Skeletal muscle satellite cell (primary cell): ENCODE measurements around the gene ENOX1.

Source experiments
- H3K27me3 ChIP-seq: 2 replicates; pipeline ENCODE4 v1.7.0; 2013; ENCODE audit warnings: low read length; ENCODE audit not compliant: control insufficient read depth, insufficient read depth
- H3K36me3 ChIP-seq: 2 replicates; pipeline ENCODE4 v1.7.0; 2013; ENCODE audit warnings: mild to moderate bottlenecking, control low read depth, low read length; ENCODE audit not compliant: insufficient read depth
- H3K4me1 ChIP-seq: 2 replicates; pipeline ENCODE4 v1.7.0; 2013; ENCODE audit warnings: low read length; ENCODE audit not compliant: control insufficient read depth, insufficient read depth
- H3K4me2 ChIP-seq: 2 replicates; pipeline ENCODE4 v1.7.0; 2013; ENCODE audit warnings: mild to moderate bottlenecking, low read length
- H3K4me3 ChIP-seq: 2 replicates; pipeline ENCODE4 v1.7.0; 2013; ENCODE audit warnings: low read length
- H3K9ac ChIP-seq: 2 replicates; pipeline ENCODE4 v1.7.0; 2013; ENCODE audit warnings: mild to moderate bottlenecking, low read depth, low read length, moderate library complexity
- H3K9me3 ChIP-seq: replicated peaks from 2 replicates; pipeline ENCODE4 v1.7.0; 2013; ENCODE audit warnings: mild to moderate bottlenecking, control low read depth, low read length

Gene ENOX1

DNA sequence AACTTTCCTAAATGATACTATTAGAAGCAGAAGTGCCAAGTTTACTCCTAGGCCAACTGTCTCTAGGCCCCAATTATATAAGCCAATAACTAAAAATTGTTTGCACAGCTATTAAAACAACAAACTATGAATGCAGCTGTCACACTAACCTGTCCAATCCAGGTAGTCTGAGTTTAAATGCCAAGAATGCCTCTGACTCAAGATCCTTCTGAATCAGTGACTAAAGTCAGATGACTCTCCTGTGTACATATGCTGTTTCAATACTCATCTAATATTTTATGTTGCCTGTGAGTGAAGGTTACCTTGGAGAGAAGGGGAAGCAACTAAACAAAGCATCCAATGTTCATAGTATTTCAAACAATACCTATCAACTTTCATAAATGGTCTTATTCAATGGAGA, 257.0 kb downstream of the ENOX1 start:
- no peaks in the 10 kb centered on the region for H3K36me3 ChIP-seq
- H3K4me2 ChIP-seq = no peak overlapping the region
- H3K9me3 ChIP-seq = no peaks in the 10 kb centered on the region

GRCh38 chr13:43528992-43529391, 257.8 kb downstream of the ENOX1 start:
- Histone ChIP-seq H3K4me1 (no peaks in the 10 kb centered on the region), H3K36me3 (no peaks in the 10 kb centered on the region), H3K4me3 (no peak overlapping the region), H3K9ac (no peak overlapping the region), H3K27me3 (no peaks in the 10 kb centered on the region), H3K9me3 (no peaks in the 10 kb centered on the region), H3K4me2 (no peak overlapping the region)

More for the DNA sequence above, 257.0 kb downstream of the ENOX1 start:
- Histone ChIP-seq H3K4me1 (no peaks in the 10 kb centered on the region), H3K9ac (no peak overlapping the region), H3K27me3 (no peaks in the 10 kb centered on the region), H3K4me3 (no peak overlapping the region)

DNA sequence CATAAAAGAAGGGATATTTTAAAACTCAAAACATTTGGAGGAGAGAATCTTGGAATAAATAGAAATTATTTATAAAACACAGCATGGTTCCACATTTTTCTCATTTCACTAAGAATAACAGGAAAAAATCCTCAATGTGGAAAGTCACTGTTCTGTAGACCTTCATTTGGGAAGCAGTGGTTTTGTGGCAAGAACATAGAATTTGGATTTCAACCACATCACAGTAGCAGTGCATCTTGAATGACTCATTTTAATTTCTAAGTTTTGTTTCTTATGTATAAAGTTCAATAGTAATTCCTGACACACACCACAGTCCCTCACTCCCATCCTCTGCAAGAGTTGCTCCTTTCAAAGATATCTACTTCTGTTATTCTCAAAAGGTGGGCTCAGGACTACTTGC, 264.0 kb downstream of the ENOX1 start:
- no peaks in the 10 kb centered on the region for H3K4me1 ChIP-seq
- no peak overlapping the region for H3K4me2 ChIP-seq
- H3K36me3 ChIP-seq = no peaks in the 10 kb centered on the region
- no peak overlapping the region for H3K4me3 ChIP-seq
- no peaks in the 10 kb centered on the region for H3K9me3 ChIP-seq
- H3K9ac ChIP-seq = no peak overlapping the region
- H3K27me3 ChIP-seq = no peaks in the 10 kb centered on the region

DNA sequence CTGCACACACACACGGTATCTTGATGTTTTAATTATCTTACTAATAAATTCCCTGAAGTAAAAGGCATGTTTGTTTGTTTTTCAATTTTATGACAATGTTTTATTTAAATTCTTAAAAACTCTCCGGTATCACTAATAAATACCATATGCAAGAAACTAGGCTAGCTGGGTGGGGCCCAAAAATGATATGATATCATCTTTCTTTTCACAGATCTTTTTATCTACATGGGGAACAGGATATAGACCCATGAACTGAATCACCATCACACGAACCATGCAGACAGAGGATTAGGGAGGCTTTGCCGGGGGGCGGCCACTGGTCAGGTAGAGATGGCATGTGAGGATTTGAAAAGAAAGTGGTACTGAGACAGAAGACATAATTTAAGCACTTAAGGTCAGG, 266.4 kb downstream of the ENOX1 start:
- Histone ChIP-seq H3K27me3 (no peaks in the 10 kb centered on the region), H3K4me2 (no peak overlapping the region), H3K36me3 (no peaks in the 10 kb centered on the region), H3K4me1 (no peaks in the 10 kb centered on the region), H3K9ac (no peak overlapping the region), H3K4me3 (no peak overlapping the region), H3K9me3 (no peaks in the 10 kb centered on the region)

DNA sequence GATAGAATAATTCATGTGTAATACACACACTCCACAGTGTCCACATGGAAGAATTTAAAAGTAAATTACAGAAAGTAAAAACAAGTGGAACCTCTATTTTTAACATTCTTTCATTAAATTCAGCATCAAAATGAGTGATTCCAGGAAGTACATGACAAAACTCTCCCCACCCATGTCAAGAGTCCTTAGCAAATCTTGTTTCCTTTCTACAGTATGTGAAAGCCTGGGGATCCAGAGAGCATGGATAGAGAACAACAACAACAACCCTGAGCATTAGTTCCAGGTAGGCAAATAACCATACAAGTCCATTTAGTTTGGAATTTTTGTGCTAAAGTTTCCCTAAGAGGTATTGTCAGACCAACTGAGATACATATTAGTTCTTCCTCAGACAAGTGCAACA, 267.9 kb downstream of the ENOX1 start:
- no peaks in the 10 kb centered on the region for H3K4me1 ChIP-seq
- H3K4me3 ChIP-seq = no peak overlapping the region
- no peak overlapping the region for H3K4me2 ChIP-seq
- no peak overlapping the region for H3K9ac ChIP-seq
- H3K36me3 ChIP-seq = no peaks in the 10 kb centered on the region
- H3K27me3 ChIP-seq = no peaks in the 10 kb centered on the region
- no peaks in the 10 kb centered on the region for H3K9me3 ChIP-seq

GRCh38 chr13:43516401-43516833, 270.4 kb downstream of the ENOX1 start:
- no peaks in the 10 kb centered on the region for H3K27me3 ChIP-seq
- no peak overlapping the region for H3K4me2 ChIP-seq
- no peaks in the 10 kb centered on the region for H3K9me3 ChIP-seq
- no peak overlapping the region for H3K9ac ChIP-seq
- H3K4me3 ChIP-seq = no peak overlapping the region
- H3K4me1 ChIP-seq = no peaks in the 10 kb centered on the region
- H3K36me3 ChIP-seq = no peaks in the 10 kb centered on the region

DNA sequence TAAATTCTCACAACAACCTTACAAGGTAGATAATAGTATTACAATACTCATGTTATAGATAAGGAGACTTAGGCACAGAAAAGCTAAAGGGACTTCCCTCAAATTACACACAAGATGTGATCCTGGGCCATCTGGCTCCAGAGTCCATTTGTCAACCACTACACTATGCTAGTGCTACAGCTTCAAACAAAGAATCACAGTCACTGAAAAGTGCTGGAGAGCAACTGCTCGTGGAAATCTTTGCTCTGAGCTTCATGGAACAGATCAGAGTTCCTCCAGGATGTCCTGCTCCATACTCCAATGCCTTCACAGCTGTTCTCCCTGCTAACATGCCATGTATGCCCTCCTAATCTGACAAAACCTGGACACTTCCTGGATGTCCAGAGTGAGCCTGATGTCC, 271.2 kb downstream of the ENOX1 start:
- Histone ChIP-seq H3K4me2 (no peak overlapping the region), H3K9ac (no peak overlapping the region), H3K4me3 (no peak overlapping the region), H3K27me3 (no peaks in the 10 kb centered on the region), H3K4me1 (no peaks in the 10 kb centered on the region), H3K9me3 (no peaks in the 10 kb centered on the region), H3K36me3 (no peaks in the 10 kb centered on the region)

GRCh38 chr13:43514311-43514710, 272.5 kb downstream of the ENOX1 start:
- no peak overlapping the region for H3K4me2 ChIP-seq
- H3K4me3 ChIP-seq = no peak overlapping the region
- H3K9me3 ChIP-seq = no peaks in the 10 kb centered on the region
- no peaks in the 10 kb centered on the region for H3K36me3 ChIP-seq
- H3K4me1 ChIP-seq = no peaks in the 10 kb centered on the region
- H3K27me3 ChIP-seq = no peaks in the 10 kb centered on the region
- H3K9ac ChIP-seq = no peak overlapping the region

DNA sequence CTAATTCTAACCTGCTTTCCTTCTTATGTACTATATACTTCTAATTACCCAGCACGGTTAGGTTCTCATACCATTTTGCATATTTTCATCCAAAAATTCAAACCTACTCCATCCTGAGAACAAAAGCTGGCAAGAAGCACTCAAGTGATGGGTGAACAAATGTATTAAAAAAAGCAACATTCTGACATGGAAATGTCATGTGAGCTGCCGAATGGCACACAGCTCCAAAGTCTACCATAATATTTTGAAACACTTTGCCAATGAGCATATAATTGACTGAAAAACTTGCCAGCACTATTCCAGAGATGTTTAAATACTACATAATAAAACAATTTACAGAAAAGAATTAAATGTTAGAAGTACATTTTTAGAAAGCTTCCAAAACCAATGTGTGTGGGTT, 274.6 kb downstream of the ENOX1 start:
- no peaks in the 10 kb centered on the region for H3K27me3 ChIP-seq
- no peaks in the 10 kb centered on the region for H3K4me1 ChIP-seq
- H3K9ac ChIP-seq = no peak overlapping the region
- no peaks in the 10 kb centered on the region for H3K9me3 ChIP-seq
- no peaks in the 10 kb centered on the region for H3K36me3 ChIP-seq
- H3K4me3 ChIP-seq = no peak overlapping the region
- no peak overlapping the region for H3K4me2 ChIP-seq

- Histone ChIP-seq H3K36me3 (no peaks in the 10 kb centered on the region), H3K4me2 (no peak overlapping the region), H3K4me1 (no peaks in the 10 kb centered on the region), H3K9me3 (no peaks in the 10 kb centered on the region), H3K9ac (no peak overlapping the region), H3K27me3 (no peaks in the 10 kb centered on the region), H3K4me3 (no peak overlapping the region)
Measured at GRCh38 chr13:43510956-43511901, 275.5 kb downstream of the ENOX1 start.

- Histone ChIP-seq H3K9ac (no peak overlapping the region), H3K4me3 (no peak overlapping the region), H3K27me3 (no peaks in the 10 kb centered on the region), H3K36me3 (no peaks in the 10 kb centered on the region), H3K9me3 (no peaks in the 10 kb centered on the region), H3K4me1 (no peaks in the 10 kb centered on the region), H3K4me2 (no peak overlapping the region)
Measured at GRCh38 chr13:43495732-43496131, 291.0 kb downstream of the ENOX1 start.

- H3K4me3 ChIP-seq = no peak overlapping the region
Measured at GRCh38 chr13:43494206-43494605, 292.6 kb downstream of the ENOX1 start.

More at GRCh38 chr13:43494206-43494605, 292.6 kb downstream of the ENOX1 start:
- Histone ChIP-seq H3K4me2 (no peak overlapping the region), H3K4me1 (no peaks in the 10 kb centered on the region), H3K36me3 (no peaks in the 10 kb centered on the region), H3K27me3 (no peaks in the 10 kb centered on the region), H3K9me3 (no peaks in the 10 kb centered on the region), H3K9ac (no peak overlapping the region)
